ELF-1 (cell line): ENCODE measurements around the gene DUS3L.

Experiments
- DNase-seq: peaks from one replicate; pipeline ENCODE4 v3.0.0-alpha.2; 2016; ENCODE audit warnings: low read depth, low spot score

Gene DUS3L

DNA sequence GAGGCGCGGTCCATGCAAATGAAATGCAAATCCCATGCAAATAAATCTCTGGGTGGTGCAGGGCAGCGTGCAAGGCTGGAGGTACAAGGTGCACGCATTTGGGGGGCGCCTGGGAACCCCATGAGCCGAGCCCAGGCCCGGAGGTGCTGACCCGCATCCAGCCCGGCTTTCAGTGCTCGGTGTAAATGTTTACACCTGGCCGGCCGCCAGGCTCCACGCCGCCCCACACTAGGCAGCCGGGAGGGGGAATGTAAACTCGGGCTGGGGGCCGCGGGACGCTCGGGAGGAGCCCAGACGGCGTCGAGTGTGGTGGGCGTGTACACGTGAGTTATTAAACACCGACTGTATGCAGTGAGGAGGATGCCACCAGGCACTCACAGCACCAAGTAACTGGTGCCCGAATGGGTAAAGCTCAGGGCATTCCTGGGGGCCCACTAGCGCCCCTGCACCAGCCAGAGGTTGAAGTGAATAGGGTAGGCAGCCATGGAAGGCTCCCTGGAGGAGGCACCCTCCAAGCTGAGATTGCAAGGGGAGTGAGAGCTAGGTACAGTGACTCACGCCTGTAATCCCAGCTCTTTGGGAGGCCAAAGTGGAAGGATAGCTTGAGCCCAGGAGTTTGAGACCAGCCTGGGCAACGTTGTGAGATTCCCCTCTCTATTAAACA is 31.4 kb upstream of the DUS3L start:
- no peak for DNase-seq

- no peak for DNase-seq
Measured at GRCh38 chr19:5821521-5822180, 30.7 kb upstream of the DUS3L start.

- no peak for DNase-seq
Measured at GRCh38 chr19:5820785-5821184, 29.8 kb upstream of the DUS3L start.

- no peak for DNase-seq
Measured at GRCh38 chr19:5818594-5818993, 27.6 kb upstream of the DUS3L start.

DNA sequence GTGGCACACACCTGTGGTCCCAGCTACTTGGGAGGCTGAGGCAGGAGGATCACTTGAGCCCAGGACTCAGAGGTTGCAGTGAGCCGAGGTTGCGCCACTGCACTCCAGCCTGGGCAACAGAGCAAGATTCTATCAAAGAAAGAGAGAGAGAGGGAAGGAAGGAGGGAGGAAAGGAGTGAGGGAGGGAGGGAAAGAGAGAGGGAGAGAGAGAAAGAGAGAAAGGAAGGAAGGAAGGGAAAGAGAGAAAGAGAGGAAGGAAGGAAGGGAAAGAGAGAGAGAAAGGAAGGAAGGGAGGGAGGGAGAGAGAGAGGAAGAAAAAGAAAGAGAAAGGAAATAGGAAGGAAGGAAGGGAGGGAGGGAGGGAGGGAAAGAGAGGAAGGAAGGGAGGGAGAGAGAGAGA is 26.3 kb upstream of the DUS3L start:
- DNase-seq = no peak

- no peak for DNase-seq
Measured at GRCh38 chr19:5814852-5815246, 23.9 kb upstream of the DUS3L start.

- DNase-seq = no peak
Measured at GRCh38 chr19:5814123-5814851, 23.3 kb upstream of the DUS3L start.

GRCh38 chr19:5811117-5811516 is 20.2 kb upstream of the DUS3L start:
- no peak for DNase-seq

- no peak for DNase-seq
Measured at GRCh38 chr19:5809469-5809868, 18.5 kb upstream of the DUS3L start.

GRCh38 chr19:5809053-5809452 is 18.1 kb upstream of the DUS3L start:
- DNase-seq = no peak

GRCh38 chr19:5808120-5808816 is 17.3 kb upstream of the DUS3L start:
- DNase-seq = no peak

- no peak for DNase-seq
Measured at GRCh38 chr19:5806905-5807304, 15.9 kb upstream of the DUS3L start.

DNA sequence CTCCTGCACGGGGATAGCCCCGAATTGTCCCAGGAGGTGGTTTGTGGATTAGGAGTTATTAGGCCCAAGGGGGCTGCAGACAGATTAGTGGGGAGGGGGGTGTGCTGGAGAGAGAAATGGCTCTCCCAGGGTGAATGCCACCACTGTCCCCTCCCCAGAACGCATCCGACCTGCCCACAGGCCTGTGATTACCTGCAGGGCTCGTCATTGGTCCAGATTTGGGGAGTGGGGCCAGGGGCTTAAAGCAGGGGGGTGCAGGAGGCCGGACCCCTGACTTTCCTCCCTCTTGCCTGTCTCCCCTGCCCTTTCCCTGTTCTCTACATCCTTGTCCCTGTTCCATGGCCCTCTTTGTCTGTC is 15.1 kb upstream of the DUS3L start:
- no peak for DNase-seq

DNA sequence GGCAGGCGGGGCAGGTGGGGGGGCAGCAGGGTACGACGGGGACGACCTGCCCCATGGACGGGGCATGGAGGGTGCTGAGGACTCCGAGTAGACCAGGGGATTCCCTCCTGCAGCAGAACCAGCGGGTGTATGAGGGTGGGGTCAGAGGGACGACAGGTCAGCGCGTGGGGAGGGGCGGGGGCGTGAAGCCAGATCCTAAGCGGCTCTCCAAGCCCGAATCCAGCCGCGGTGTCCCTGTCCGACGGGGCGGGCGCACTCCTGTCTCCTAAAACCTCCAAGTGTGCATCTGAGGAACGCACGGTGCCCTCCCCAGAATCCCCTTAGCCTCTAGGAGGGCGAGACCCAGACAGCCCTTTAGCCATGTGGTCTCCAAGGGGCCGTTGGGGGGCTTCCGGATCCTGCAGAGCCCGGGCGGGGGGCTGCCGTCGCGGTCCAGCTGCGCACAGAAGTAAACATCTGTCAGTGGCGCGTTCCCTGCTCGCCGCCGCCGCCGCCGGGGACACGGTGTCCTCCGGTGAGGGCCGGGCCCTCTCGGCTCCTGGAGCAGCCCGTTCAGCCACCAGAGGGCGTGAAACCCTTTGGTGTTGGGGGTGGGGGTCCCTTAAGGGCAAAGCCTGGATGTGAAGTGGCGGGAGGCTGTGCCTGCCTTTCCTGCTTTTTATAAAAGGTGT is 14.6 kb upstream of the DUS3L start:
- DNase-seq = peak; percentile 89

DNA sequence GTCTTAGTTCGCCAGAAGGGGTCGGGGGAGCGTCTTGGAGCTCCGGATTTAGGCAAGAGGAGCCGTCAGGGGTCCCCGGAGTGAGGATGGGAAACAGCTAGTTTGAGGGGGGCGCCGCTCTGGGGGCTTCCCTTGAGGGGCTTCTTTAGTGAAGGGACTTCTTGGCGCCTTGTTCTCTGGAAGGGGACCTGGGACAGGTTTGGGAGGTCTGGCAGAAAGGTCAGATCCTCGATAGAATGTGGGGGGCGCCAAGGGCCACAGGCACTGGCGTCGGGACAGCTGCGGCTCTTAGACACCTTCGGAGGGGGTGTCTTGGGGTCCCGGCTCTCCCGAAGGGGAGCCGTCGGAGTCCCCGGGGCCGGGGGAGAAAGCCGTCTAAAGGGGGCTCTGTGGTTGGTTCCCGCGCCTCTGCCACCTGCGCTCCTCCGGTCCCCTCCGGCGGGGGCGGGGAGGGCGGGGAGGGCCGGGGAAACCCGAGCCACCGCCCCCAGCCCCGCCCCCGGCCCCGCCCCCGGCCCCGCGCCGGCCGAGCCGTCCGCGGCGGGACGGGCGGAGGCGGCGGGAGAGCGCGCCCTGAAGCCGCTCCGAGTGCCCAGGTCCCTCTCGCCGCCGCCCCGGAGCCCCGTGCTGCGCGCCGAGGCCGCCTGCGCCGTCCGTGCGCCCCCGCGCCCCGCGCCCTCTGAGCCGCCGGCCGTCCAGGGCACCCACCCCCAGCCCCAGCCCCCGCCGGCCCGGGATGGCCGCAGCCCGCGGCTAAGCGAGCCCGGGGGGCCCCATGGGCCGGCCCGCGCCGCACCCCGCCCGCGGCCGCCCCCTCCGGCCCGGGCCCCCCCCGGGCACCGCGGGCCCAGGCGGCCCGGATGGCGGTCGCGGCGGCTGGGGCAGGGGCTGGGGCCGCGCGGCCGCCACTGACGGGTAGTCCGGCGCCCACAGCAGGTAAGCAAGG is 13.8 kb upstream of the DUS3L start, which contains the start of gene NRTN:
NRTN (plus strand) TSS at position 552 of the 946 bp plus-strand sequence. CDS start 19,099 bp downstream, outside the sequence.
- DNase-seq = no peak

- DNase-seq = peak; percentile 98
Measured at GRCh38 chr19:5803752-5804515, 13.0 kb upstream of the DUS3L start.

- no peak for DNase-seq
Measured at GRCh38 chr19:5803441-5803751, 12.4 kb upstream of the DUS3L start.

GRCh38 chr19:5801796-5802619 is 11.0 kb upstream of the DUS3L start:
- DNase-seq = no peak
